SK-N-MC (cell line): ENCODE data around the gene ST8SIA6.

Source experiments
- DNase-seq: peaks from one replicate; pipeline ENCODE4 v3.0.0-alpha.2; 2011; ENCODE audit warnings: low read depth, low spot score
- H3K27ac ChIP-seq: fragments of 200-600 bp; sonication (generic); 2 replicates; pipeline ENCODE4 v1.5.1; 2016; ENCODE audit warnings: mixed run types
- H3K36me3 ChIP-seq: fragments of 200-600 bp; sonication (generic); 2 replicates; pipeline ENCODE4 v1.6.1; 2017; ENCODE audit warnings: antibody characterized with exemption, low read length, mixed read lengths; ENCODE audit not compliant: insufficient read depth
- H3K4me3 ChIP-seq: fragments of 200-600 bp; sonication (generic); 2 replicates; pipeline ENCODE4 v1.5.1; 2016
- H3K9ac ChIP-seq: fragments of 200-600 bp; sonication (generic); 2 replicates; pipeline ENCODE4 v1.8.0; 2017; ENCODE audit warnings: mixed run types, mixed read lengths; ENCODE audit not compliant: insufficient read length
- H3K9me3 ChIP-seq: fragments of 200-600 bp; sonication (generic); 2 replicates; pipeline ENCODE4 v1.6.1; 2017; ENCODE audit warnings: low read depth, mild to moderate bottlenecking, antibody characterized with exemption, low read length, moderate library complexity, mixed read lengths
- EZH2 ChIP-seq: fragments of 200-600 bp; sonication (generic); IDR thresholded peaks from one replicate; pipeline ENCODE4 v1.6.1; 2017; ENCODE audit warnings: antibody characterized with exemption
- FOXP2 ChIP-seq: optimal IDR thresholded peaks from 2 replicates; pipeline ENCODE3; 2011; ENCODE audit warnings: mild to moderate bottlenecking, moderate library complexity; ENCODE audit not compliant: insufficient read depth; ENCODE audit errors: extremely low read length, control extremely low read depth
- POLR2AphosphoS5 ChIP-seq: IDR thresholded peaks from 2 replicates; pipeline ENCODE4 v1.6.1; 2012; ENCODE audit warnings: mild to moderate bottlenecking, low read depth, low read length, borderline replicate concordance

ST8SIA6 gene

DNA sequence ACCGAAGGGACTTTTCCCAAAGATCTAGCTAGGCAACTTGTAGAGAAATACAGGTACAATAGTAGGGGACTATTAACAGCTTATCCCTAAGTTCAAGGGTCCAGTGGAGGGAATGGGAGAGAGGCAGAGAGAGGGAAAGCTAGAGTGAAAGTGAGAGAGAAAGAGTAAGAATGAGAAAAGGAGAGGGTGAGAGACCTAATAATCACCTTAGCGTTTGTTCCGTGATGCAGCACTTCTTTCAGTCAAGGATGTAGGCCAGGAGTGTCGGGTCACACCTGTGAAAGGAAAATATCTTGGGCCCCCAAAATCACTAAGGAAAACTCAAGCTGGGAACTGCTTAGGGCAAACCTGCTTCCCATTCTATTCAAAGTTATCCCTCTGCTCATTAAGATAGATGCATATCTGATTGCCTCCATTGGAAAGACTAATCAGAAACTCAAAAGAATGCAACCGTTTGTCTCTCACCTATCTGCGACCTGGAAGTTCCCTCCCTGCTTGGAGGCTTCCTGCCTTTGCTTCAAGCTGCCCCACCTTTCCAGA, 75.2 kb downstream of the ST8SIA6 start:
- Histone ChIP-seq H3K4me3 (no peak overlapping the region), H3K9ac (no peak overlapping the region), H3K9me3 (no peaks in the 10 kb centered on the region), H3K27ac (no peak overlapping the region), H3K36me3 (no peaks in the 10 kb centered on the region)
- DNase-seq, result no peak
- TF ChIP-seq FOXP2, result no peak
- TF ChIP-seq EZH2, result no peak
- TF ChIP-seq POLR2AphosphoS5, result no peak

DNA sequence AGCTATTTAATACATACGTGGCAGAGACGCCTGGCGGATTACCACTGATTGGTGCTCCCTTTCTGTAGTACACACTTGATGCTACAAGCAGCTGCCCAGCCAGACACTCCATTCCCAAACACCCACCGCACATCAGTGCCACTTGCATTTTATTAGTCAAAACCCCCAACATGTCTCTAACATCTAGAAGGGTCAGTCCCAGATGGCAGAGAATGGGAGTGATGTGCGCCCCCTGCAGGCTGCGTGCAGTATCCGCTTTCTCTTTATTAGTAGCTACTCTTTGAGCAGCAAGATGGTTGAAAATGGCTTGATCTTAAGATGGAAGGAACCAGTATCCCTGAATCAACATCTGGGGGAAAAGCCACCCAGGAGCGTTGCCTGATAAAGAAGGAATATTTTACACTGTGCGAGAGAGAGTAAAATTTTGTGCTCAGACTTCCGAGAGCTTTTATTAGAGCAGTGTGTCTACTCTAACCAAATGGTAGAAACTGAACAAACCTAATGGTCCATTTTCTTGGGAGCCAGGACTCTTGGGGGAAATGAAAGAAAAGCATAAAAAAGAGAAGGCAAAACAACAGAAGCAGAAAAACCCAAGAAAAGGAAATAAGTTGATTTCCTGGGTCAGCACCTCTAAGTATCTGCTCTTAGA, 78.3 kb downstream of the ST8SIA6 start:
- no peaks in the 10 kb centered on the region for H3K9me3 ChIP-seq
- H3K9ac ChIP-seq, result no peak overlapping the region
- H3K27ac ChIP-seq, result no peak overlapping the region
- TF ChIP-seq FOXP2 (no peak), EZH2 (no peak), POLR2AphosphoS5 (no peak)
- DNase-seq, result no peak
- H3K4me3 ChIP-seq, result no peak overlapping the region
- no peaks in the 10 kb centered on the region for H3K36me3 ChIP-seq

DNA sequence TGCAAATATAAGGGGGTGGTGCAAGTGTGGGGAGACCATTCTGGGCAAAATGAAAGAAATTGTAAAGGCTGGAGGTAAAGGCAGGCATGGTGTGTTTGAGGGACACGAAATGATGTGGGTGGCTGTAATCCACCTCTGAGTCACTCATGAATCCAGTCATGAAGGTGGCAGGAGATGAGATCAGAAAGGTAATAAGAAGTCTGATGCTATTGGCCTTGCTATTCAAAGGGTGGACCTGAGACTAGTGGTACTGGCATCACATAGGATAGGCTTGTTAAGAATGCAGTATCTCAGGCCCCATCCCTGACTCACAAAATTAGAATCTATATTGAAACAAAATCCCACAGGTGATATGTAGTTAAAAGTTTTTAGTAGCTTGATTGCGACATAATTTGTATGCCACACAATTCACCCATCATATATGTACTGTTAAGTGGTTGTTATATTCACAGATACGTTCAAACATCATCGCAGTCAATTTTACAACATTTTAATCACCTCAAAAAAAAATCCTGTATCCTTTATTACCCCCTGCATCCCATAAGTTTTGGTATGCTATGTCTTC, 85.6 kb downstream of the ST8SIA6 start:
- Histone ChIP-seq H3K9ac (no peak overlapping the region), H3K9me3 (no peaks in the 10 kb centered on the region), H3K36me3 (no peaks in the 10 kb centered on the region), H3K4me3 (no peak overlapping the region), H3K27ac (no peak overlapping the region)
- TF ChIP-seq EZH2 (no peak), POLR2AphosphoS5 (no peak), FOXP2 (no peak)
- no peak for DNase-seq

DNA sequence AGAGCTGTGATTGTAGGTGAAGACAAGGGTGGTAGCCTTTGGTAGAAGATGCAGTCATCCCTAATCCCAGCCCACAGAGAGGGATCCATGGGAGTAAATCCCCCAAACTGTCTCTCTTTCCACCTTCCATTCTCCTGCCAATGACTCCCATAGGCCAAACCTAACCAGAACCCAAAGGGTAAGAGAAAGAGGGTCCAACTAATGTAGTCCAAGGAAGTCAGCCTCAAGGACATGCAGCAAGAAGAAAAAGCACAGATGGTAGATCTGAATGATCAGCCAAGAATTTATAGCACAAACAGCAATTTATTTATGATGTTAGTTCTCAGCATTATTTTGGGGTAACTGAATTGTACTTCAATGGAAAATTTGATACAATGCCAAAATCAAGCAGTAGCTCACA, 87.7 kb downstream of the ST8SIA6 start:
- H3K27ac ChIP-seq, result no peak overlapping the region

DNA sequence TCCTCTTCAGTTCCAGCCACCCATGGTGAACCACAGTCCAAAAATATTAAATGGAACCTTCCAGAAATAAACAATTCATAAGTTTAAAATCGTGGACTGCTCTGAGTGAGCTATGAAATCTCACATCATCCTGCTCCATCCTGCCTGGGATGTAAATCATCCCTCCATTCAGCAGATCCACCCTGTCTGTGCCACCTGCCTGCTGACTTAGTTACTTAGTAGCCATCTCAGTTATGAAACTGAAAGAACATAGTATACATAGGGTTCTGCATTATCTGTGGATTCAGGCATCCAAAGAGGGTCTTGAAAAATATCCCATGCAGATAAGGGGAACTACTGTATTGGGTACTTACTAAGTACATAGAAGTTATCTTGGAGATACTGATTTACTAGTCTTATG, 89.0 kb downstream of the ST8SIA6 start:
- no peak for DNase-seq
- H3K9me3 ChIP-seq, result no peaks in the 10 kb centered on the region
- H3K27ac ChIP-seq, result no peak overlapping the region
- H3K36me3 ChIP-seq, result no peaks in the 10 kb centered on the region
- no peak overlapping the region for H3K4me3 ChIP-seq
- no peak for TF ChIP-seq FOXP2
- no peak overlapping the region for H3K9ac ChIP-seq

More for the DNA sequence above, 87.7 kb downstream of the ST8SIA6 start:
- TF ChIP-seq FOXP2 (no peak), POLR2AphosphoS5 (no peak), EZH2 (no peak)
- Histone ChIP-seq H3K9me3 (no peaks in the 10 kb centered on the region), H3K4me3 (no peak overlapping the region), H3K9ac (no peak overlapping the region), H3K36me3 (no peaks in the 10 kb centered on the region)
- DNase-seq, result no peak

DNA sequence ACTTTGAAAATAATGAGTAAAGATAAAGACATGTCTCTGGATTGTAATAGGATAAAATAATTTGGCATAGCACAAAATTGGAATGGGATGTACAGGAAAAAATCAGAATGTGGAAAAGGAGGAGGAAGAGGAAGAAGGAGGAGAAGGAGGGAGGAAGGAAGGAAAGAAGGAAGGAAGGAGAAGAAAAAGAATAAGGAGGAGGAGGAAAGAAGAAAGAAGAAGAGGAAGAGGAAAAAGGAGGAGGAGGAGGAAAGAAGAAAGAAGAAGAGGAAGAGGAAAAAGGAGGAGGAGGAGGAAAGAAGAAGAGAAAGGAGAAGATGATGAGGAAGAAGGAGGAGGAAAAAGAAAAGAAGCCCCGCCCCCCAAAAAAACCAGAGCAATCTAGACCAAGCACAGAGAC, 95.9 kb downstream of the ST8SIA6 start:
- no peak overlapping the region for H3K9ac ChIP-seq
- no peaks in the 10 kb centered on the region for H3K9me3 ChIP-seq
- TF ChIP-seq POLR2AphosphoS5 (no peak), EZH2 (no peak), FOXP2 (no peak)
- no peaks in the 10 kb centered on the region for H3K36me3 ChIP-seq
- no peak overlapping the region for H3K4me3 ChIP-seq
- DNase-seq, result no peak
- H3K27ac ChIP-seq, result no peak overlapping the region

DNA sequence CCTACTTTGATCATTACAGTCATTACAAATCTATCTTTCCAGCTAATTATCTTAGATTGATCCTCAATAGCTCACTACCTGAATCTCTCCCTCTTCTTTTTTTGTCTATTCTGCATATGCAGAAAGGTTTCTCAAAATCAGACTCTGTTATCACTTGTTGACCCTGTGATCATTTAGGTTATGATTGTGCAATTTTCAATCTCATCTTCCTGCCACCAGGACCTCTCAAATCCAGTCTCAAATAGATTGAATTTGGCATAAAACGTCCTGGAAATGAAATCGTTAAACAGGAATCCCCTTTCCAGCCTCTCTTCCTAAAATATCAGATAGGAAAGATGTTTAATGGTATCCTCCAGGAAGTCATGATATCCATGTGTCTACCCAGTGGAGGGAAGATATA, 96.6 kb downstream of the ST8SIA6 start:
- TF ChIP-seq FOXP2 (no peak), EZH2 (no peak), POLR2AphosphoS5 (no peak)
- Histone ChIP-seq H3K36me3 (no peaks in the 10 kb centered on the region), H3K4me3 (no peak overlapping the region), H3K9me3 (no peaks in the 10 kb centered on the region), H3K27ac (no peak overlapping the region), H3K9ac (no peak overlapping the region)
- no peak for DNase-seq

DNA sequence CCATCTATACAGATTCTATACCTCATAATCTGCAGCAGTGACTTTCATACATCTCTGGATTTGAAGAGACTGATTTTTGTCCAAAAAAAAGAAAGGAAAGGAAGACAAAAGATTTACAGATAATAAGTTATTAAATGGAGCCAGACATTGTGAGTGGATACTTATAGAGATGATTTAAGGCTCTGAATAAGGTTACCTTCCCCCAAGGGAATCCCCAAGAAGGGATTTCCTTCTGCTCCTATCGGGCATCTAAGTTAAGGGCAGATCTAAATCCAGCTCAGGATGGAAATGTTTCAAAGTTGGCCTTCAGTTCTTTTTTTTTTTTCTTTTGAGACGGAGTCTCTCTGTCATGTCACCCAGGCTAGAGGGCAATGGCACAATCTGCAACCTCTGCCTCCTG, 97.6 kb downstream of the ST8SIA6 start:
- Histone ChIP-seq H3K36me3 (no peaks in the 10 kb centered on the region), H3K9me3 (no peaks in the 10 kb centered on the region), H3K9ac (no peak overlapping the region), H3K27ac (no peak overlapping the region), H3K4me3 (no peak overlapping the region)
- DNase-seq, result no peak
- TF ChIP-seq POLR2AphosphoS5 (no peak), EZH2 (no peak), FOXP2 (no peak)
